Transverse colon (tissue), 4 donors: ENCODE data around the gene PLXND1. TPM values are rescaled to one million over a fixed set of nuclear protein-coding genes. Genes with fewer than 3 reads are reported as not detected.

Experiments used
- DNase-seq: peaks from one replicate; pipeline ENCODE4 v3.0.0-alpha.2; 2019
- H3K27ac ChIP-seq, 4 donors: fragments of 200-600 bp; sonication (generic); 2 replicates each; pipeline ENCODE4 v1.5.1; 2016 to 2018; ENCODE audit warnings: inconsistent platforms in 4 of 4
- H3K27me3 ChIP-seq: fragments of 200-600 bp; sonication (generic); 2 replicates; pipeline ENCODE4 v1.5.1; 2017; ENCODE audit warnings: inconsistent platforms
- H3K36me3 ChIP-seq, 4 donors: fragments of 200-600 bp; sonication (generic); 2 replicates each; pipeline ENCODE4 v1.5.1; 2017 to 2019; ENCODE audit warnings: inconsistent platforms in 4 of 4
- H3K4me1 ChIP-seq, 4 donors: fragments of 200-600 bp; sonication (generic); 2 replicates each; pipeline ENCODE4 v1.5.1; 2017 to 2020; ENCODE audit warnings: inconsistent platforms in 4 of 4
- H3K4me3 ChIP-seq, 4 donors: fragments of 200-600 bp; sonication (generic); 1 replicate in 1 of 4; 2 replicates in 3 of 4; pipeline versions ENCODE4 v1.5.1 to v1.6.1; 2017 to 2019; ENCODE audit warnings: inconsistent platforms in 4 of 4
- H3K9me3 ChIP-seq, 2 donors: fragments of 200-600 bp; sonication (generic); 2 replicates each; pipeline ENCODE4 v1.5.1; 2017 to 2019; ENCODE audit warnings: inconsistent platforms in 2 of 2
- EP300 ChIP-seq: sonication (generic); formaldehyde crosslinking; IDR thresholded peaks from one replicate; pipeline ENCODE4 v1.6.1; 2017; ENCODE audit warnings: antibody characterized with exemption, low read depth
- POLR2A ChIP-seq: fragments of 450-650 bp; IDR thresholded peaks from one replicate; pipeline ENCODE4 v1.6.1; 2016; ENCODE audit warnings: antibody characterized with exemption, mild to moderate bottlenecking, moderate library complexity
- POLR2AphosphoS5 ChIP-seq, 3 donors: sonication (generic); formaldehyde crosslinking; IDR thresholded peaks; one replicate each; pipeline ENCODE4 v1.6.1; 2016; ENCODE audit warnings: antibody characterized with exemption in 3 of 3
- WGBS, 2 donors: methylation state at CpG; one replicate each; pipeline ENCODE4 v1.1.5; 2018; ENCODE audit warnings: low coverage in 1 of 2; 5-methylcytosine and 5-hydroxymethylcytosine counted together
- in situ Hi-C, 4 donors: fragments of 200-750 bp; cut with MboI; loops; one replicate each; pipeline versions ENCODE4 v1.15.0 to v1.15.1; 2017; ENCODE audit warnings: low sequenced_read_pairs in 3 of 4, low pct_ligation_motif_present in 1 of 4, low pct_unique_long_range_greater_than_20kb in 1 of 4
- intact Hi-C: fragments of 100-400 bp; cut with DNase I; formaldehyde crosslinking; loops from one replicate; pipeline ENCODE4 v1.15.1; 2023; ENCODE audit warnings: low total_unique reads
- total RNA-seq, 4 donors: library from RNA; depleted of rRNA; stranded (reverse); fragments of >200 nt; gene quantifications; one replicate each; pipeline ENCODE4 v1.1.0, GENCODE V29; 2016
- TF ChIP-seq, protein P1 (sequence below), 5 experiments: fragments of 200-600 bp in 3 of 5; fragments of 450-650 bp in 2 of 5; sonication (generic) in 3 of 5; IDR thresholded peaks; 1 replicate in 2 of 5; 2 replicates in 3 of 5; pipeline ENCODE4 v1.5.1; 2016 to 2017; ENCODE audit warnings: antibody characterized with exemption in 5 of 5, inconsistent platforms in 3 of 5, mild to moderate bottlenecking in 2 of 5, moderate library complexity in 1 of 5

The PLXND1 gene
- total RNA-seq, 4 donors from 2014 or later, result 26.4 to 71.8 (median 35.8) TPM

DNA sequence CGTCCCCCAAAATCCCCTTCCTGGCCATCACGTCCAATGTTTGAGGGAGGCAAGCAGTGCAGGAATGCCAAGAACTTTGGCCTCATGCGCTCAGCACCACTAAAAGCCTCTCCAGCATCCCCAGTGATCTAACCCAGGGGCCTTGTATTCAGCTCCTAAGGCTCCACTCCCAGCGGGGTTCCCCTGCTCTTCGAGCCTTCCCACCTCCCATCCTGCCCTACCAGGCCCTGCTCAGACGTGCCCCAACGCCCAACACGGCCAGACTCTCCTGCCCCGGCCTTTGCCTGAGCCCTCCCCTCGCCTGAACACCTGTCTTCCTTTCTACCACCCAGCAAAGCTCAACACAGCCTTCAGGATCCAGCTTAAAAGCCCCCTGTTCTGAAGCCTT is 30.5 kb downstream of the PLXND1 start:
- H3K27me3 ChIP-seq, result no peaks in the 10 kb centered on the region
- H3K27ac ChIP-seq, result peak overlapping the region in 3 of 4 donors; percentile 72 to 76 (median 72)
- H3K36me3 ChIP-seq, result no peaks in the 10 kb centered on the region
- H3K4me3 ChIP-seq, result no peak overlapping the region
- in situ Hi-C loops, result no loop called here
- H3K9me3 ChIP-seq, result no peaks in the 10 kb centered on the region
- intact Hi-C loops, result no loop called here
- H3K4me1 ChIP-seq, result peaks cover 15 to 33% (median 25%) of the 10 kb centered on the region in 4 donors
- TF ChIP-seq POLR2A (no peak), POLR2AphosphoS5 (IDR thresholded peaks at IDR 0.05) (no peak), EP300 (no peak)
- TF ChIP-seq, protein P1, sequence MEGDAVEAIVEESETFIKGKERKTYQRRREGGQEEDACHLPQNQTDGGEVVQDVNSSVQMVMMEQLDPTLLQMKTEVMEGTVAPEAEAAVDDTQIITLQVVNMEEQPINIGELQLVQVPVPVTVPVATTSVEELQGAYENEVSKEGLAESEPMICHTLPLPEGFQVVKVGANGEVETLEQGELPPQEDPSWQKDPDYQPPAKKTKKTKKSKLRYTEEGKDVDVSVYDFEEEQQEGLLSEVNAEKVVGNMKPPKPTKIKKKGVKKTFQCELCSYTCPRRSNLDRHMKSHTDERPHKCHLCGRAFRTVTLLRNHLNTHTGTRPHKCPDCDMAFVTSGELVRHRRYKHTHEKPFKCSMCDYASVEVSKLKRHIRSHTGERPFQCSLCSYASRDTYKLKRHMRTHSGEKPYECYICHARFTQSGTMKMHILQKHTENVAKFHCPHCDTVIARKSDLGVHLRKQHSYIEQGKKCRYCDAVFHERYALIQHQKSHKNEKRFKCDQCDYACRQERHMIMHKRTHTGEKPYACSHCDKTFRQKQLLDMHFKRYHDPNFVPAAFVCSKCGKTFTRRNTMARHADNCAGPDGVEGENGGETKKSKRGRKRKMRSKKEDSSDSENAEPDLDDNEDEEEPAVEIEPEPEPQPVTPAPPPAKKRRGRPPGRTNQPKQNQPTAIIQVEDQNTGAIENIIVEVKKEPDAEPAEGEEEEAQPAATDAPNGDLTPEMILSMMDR (IDR thresholded peaks at IDR 0.05), result no peak
- DNase-seq, result no peak
- WGBS, 2 donors, result 87 to 100% methylated on average over 1 to 10 of the region's 10 CpGs

DNA sequence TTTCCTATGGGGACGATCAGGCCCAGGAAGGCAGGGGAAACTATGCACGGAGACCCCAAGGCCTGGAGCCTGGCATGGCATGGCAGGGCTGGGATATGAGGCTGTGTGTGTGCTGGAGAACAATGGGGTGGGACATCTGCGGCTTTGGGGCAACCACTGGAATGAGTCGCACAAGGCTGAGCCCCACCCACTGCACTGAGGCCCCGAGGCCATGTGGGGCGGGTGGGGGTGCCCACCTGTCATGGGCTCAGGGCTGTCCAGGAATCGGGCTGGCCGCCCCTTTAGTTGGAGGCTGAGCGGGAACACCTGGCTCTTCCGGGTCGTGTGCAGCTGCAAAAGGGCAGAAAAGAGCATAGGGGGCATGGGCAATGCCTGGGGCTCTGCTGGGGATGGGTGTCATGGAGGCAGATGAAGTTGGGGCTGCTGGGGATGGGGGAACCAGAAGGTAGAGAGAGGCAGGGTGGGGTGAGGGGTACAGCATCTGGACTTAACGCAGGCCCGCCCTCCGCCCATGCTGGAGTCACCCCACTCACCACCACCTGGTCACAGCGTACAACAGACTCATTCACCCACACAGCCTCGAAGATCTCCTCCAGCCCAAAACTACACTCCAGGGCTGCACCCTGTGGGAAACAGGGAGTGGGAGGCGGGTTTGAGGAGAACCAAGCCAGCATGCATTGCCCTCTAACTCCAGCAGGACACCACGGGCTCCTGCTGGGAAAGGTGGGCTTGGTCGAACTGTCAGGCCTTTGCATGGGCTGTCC is 31.1 kb downstream of the PLXND1 start:
- no peak for TF ChIP-seq POLR2A
- TF ChIP-seq EP300, result no peak
- TF ChIP-seq, protein P1 (IDR thresholded peaks at IDR 0.05), result no peak
- TF ChIP-seq POLR2AphosphoS5 (IDR thresholded peaks at IDR 0.05), result no peak
- Histone ChIP-seq H3K27ac (no peak overlapping the region), H3K9me3 (no peaks in the 10 kb centered on the region), H3K4me1 (peaks cover 15 to 33% (median 25%) of the 10 kb centered on the region in 4 donors), H3K4me3 (no peak overlapping the region), H3K27me3 (no peaks in the 10 kb centered on the region), H3K36me3 (no peaks in the 10 kb centered on the region)
- in situ Hi-C loops, result no loop called here
- 87% methylated on average over 19 of the region's 19 CpGs; no CpG with 5 or more reads in 1 of the 2 donors for WGBS, 2 donors
- no peak for DNase-seq
- intact Hi-C loops, result no loop called here

DNA sequence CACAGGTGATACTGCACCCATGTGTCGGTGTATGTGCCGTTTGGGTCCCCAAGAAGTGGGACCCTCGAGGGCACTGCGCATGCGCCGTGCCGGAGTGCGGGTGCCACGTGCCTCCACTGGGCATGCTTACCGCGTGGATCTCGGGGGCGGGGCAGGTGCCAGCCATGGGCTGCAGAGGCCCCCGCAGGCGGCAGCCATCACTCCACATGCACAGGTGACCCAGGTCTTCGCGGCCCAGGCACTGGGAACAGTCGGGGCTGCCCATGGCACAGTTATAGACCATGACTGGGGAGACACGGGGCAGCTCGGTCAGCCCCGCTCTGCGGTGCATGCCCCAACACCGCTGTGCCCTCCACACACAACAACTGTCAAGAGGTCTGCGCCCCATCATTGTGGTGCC is 32.3 kb downstream of the PLXND1 start:
- intact Hi-C loops, result no loop called here
- Histone ChIP-seq H3K4me3 (no peak overlapping the region), H3K36me3 (no peaks in the 10 kb centered on the region), H3K27ac (no peak overlapping the region), H3K27me3 (no peaks in the 10 kb centered on the region), H3K9me3 (no peaks in the 10 kb centered on the region), H3K4me1 (peaks cover 15 to 32% (median 25%) of the 10 kb centered on the region in 4 donors)
- DNase-seq, result no peak
- TF ChIP-seq EP300 (no peak), POLR2AphosphoS5 (IDR thresholded peaks at IDR 0.05) (no peak), POLR2A (no peak)
- TF ChIP-seq, protein P1 (IDR thresholded peaks at IDR 0.05), result no peak
- in situ Hi-C loops, result no loop called here
- WGBS, 2 donors, result 91 to 100% methylated on average over 1 to 24 of the region's 24 CpGs

DNA sequence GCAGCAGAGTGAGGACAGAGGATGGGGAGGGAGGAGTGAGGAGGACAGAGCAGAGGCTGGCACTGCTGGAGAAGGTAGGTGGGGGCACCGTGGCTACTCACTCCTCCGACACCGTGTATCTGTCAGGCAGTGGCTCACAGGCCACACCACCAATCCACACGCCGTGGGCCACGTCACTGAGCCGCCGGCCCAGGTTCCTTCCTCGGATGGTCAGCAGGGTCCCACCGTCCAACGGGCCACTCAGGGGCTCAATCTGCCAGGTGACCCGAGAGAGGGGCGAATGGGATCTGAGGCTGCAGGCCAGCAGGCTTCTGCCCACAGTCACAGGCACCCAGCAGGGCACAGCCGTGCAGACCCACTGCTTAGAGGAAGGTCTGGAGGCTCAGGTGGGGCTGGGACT is 33.0 kb downstream of the PLXND1 start:
- Histone ChIP-seq H3K36me3 (no peaks in the 10 kb centered on the region), H3K27me3 (no peaks in the 10 kb centered on the region), H3K9me3 (no peaks in the 10 kb centered on the region), H3K4me1 (peaks cover 15 to 25% (median 23%) of the 10 kb centered on the region in 4 donors), H3K4me3 (no peak overlapping the region), H3K27ac (no peak overlapping the region)
- no peak for DNase-seq
- intact Hi-C loops (no loop called here), in situ Hi-C loops (no loop called here)
- TF ChIP-seq EP300 (no peak), POLR2AphosphoS5 (IDR thresholded peaks at IDR 0.05) (no peak)
- 91% methylated on average over 10 of the region's 14 CpGs; no CpG with 5 or more reads in 1 of the 2 donors for WGBS, 2 donors
